Measurements from ENCODE around the gene MRPS26.
"Not testable (repeated sequence)": the region's sequence is repeated elsewhere in the genome, so short reads cannot be mapped to it uniquely, and the experiment has no call there.

Gene MRPS26

DNA sequence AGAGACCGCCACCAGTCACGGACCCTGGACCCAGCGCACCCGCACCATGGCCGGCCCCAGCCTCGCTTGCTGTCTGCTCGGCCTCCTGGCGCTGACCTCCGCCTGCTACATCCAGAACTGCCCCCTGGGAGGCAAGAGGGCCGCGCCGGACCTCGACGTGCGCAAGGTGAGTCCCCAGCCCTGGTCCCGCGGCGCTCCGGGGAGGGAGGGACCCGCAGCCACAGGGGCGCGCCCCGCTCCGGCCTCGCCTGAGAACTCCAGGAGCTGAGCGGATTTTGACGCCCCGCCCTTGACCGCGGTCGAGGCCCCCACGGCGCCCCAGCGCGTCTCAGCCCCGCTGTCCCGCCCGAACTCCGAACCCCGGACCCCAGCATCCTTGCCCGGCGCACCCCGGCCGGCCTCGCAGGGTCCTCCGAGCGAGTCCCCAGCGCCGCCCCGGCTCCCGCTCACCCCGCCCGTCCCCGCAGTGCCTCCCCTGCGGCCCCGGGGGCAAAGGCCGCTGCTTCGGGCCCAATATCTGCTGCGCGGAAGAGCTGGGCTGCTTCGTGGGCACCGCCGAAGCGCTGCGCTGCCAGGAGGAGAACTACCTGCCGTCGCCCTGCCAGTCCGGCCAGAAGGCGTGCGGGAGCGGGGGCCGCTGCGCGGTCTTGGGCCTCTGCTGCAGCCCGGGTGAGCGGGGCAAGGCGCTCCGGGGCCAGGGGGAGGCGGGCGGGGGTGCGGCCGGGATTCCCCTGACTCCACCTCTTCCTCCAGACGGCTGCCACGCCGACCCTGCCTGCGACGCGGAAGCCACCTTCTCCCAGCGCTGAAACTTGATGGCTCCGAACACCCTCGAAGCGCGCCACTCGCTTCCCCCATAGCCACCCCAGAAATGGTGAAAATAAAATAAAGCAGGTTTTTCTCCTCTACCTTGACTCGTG, 26.0 kb downstream of the MRPS26 start, which contains the start of gene OXT:
Gene OXT, plus strand, starts transcription at position 11 of the 920 bp plus-strand sequence. Its CDS starts 36 bp downstream, at position 47.
- H3K27me3 Mint-ChIP-seq, result peaks cover 6 to 9% of the 10 kb centered on the region in 2 donors
- peak; percentile 27 to 48 (median 47) for DNase-seq
- H3K36me3 Mint-ChIP-seq (ENCODE audit: insufficient read depth), result no peaks in the 10 kb centered on the region
- no peaks in the 10 kb centered on the region for H3K9me3 Mint-ChIP-seq
- peaks cover 8 to 11% of the 10 kb centered on the region in 2 donors for H3K4me1 Mint-ChIP-seq (ENCODE audit: low read depth in 2 of 2)
- peak; percentile 86 for ATAC-seq (replicated peaks)
- peak within 1 kb of the TSS; percentile 56 to 59 for H3K27ac Mint-ChIP-seq
- peak within 1 kb of the TSS; percentile 68 to 75 for H3K4me3 Mint-ChIP-seq

GRCh38 chr20:3072530-3073250, 26.8 kb downstream of the MRPS26 start:
- H3K27ac Mint-ChIP-seq, result peak overlapping the region; percentile 56 to 59

DNA sequence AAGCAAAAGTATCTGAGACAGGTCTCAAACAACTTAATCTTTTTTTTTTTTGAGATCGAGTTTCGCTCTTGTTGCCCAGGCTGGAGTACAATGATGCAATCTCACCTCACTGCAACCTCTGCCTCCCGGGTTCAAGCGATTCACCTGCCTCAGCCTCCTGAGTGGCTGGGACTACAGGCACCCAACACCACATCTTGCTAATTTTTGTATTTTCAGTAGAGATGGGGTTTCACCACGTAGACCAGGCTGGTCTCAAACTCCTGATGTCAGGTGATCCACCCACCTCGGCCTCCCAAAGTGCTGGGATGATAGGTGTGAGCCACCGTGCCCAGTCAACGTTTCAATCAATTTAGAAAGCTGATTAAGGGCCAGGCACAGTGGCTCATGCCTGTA, 27.4 kb downstream of the MRPS26 start:
- not testable (repeated sequence) for H3K27ac Mint-ChIP-seq; ATAC-seq (replicated peaks); H3K9me3 Mint-ChIP-seq; H3K27me3 Mint-ChIP-seq; DNase-seq; H3K36me3 Mint-ChIP-seq (ENCODE audit: insufficient read depth)
- Mint-ChIP-seq H3K4me1 (ENCODE audit: low read depth in 2 of 2) (peaks cover 8 to 11% of the 10 kb centered on the region in 2 donors), H3K4me3 (peak overlapping the region; percentile 6 to 11)

More at GRCh38 chr20:3072530-3073250, 26.8 kb downstream of the MRPS26 start:
- no peak for DNase-seq
- Mint-ChIP-seq H3K9me3 (no peaks in the 10 kb centered on the region), H3K27me3 (peaks cover 6 to 9% of the 10 kb centered on the region in 2 donors), H3K4me1 (ENCODE audit: low read depth in 2 of 2) (peaks cover 8 to 11% of the 10 kb centered on the region in 2 donors), H3K36me3 (ENCODE audit: insufficient read depth) (no peaks in the 10 kb centered on the region), H3K4me3 (peak overlapping the region; percentile 68 to 75)
- ATAC-seq (replicated peaks), result no peak

DNA sequence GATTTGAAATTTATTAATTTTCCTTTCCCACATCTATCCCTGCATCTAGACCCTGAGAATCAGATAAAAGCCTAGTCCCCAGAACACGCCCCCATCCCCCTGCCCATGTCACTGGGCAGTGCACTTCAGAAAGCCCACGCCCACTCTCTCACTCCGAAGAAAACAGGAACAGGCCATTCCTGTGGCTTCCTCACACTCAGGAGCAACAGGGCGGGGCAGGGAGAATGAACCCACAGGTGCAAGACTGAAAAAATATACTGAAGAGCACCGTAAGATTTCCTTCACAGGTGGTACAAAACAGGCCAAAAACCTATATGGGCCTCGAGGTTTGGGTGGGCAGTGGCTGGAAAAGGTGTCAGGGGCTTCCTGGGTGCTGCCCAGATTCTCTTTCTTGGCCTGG, 29.0 kb downstream of the MRPS26 start:
- Mint-ChIP-seq H3K36me3 (ENCODE audit: insufficient read depth) (no peaks in the 10 kb centered on the region), H3K4me3 (no peak overlapping the region)
- DNase-seq, result no peak

GRCh38 chr20:3075315-3075714, 29.5 kb downstream of the MRPS26 start:
- H3K36me3 Mint-ChIP-seq (ENCODE audit: insufficient read depth); ATAC-seq (replicated peaks); DNase-seq; H3K27ac Mint-ChIP-seq; H3K4me3 Mint-ChIP-seq; H3K9me3 Mint-ChIP-seq: not testable (repeated sequence)
- Mint-ChIP-seq H3K4me1 (ENCODE audit: low read depth in 2 of 2) (peaks cover 6 to 11% of the 10 kb centered on the region in 2 donors), H3K27me3 (peaks cover 19 to 23% of the 10 kb centered on the region in 2 donors)

More for the DNA sequence above, 29.0 kb downstream of the MRPS26 start:
- peaks cover 14 to 18% of the 10 kb centered on the region in 2 donors for H3K27me3 Mint-ChIP-seq
- no peak for ATAC-seq (replicated peaks)
- H3K4me1 Mint-ChIP-seq (ENCODE audit: low read depth in 2 of 2), result peaks cover 6 to 11% of the 10 kb centered on the region in 2 donors
- no peaks in the 10 kb centered on the region for H3K9me3 Mint-ChIP-seq
- no peak overlapping the region for H3K27ac Mint-ChIP-seq

- peak; percentile 33 for ATAC-seq (replicated peaks)
- no peak for DNase-seq
- no peaks in the 10 kb centered on the region for H3K9me3 Mint-ChIP-seq
- peaks cover 35 to 38% of the 10 kb centered on the region in 2 donors for H3K27me3 Mint-ChIP-seq
- H3K27ac Mint-ChIP-seq, result no peak overlapping the region
- no peak overlapping the region for H3K4me3 Mint-ChIP-seq
- no peaks in the 10 kb centered on the region for H3K36me3 Mint-ChIP-seq (ENCODE audit: insufficient read depth)
- peaks cover under 1 to 3% of the 10 kb centered on the region in 2 donors for H3K4me1 Mint-ChIP-seq (ENCODE audit: low read depth in 2 of 2)
Measured at GRCh38 chr20:3077618-3078134, 31.8 kb downstream of the MRPS26 start.

- no peaks in the 10 kb centered on the region for H3K36me3 Mint-ChIP-seq (ENCODE audit: insufficient read depth)
- no peaks in the 10 kb centered on the region for H3K9me3 Mint-ChIP-seq
- H3K27me3 Mint-ChIP-seq, result peaks cover 57 to 65% of the 10 kb centered on the region in 2 donors
- no peak for ATAC-seq (replicated peaks)
- no peak overlapping the region for H3K27ac Mint-ChIP-seq
- H3K4me1 Mint-ChIP-seq (ENCODE audit: low read depth in 2 of 2), result peaks cover 4 to 7% of the 10 kb centered on the region in 2 donors
- no peak overlapping the region for H3K4me3 Mint-ChIP-seq
- DNase-seq, result no peak
Measured at GRCh38 chr20:3080939-3081388, 35.1 kb downstream of the MRPS26 start.

DNA sequence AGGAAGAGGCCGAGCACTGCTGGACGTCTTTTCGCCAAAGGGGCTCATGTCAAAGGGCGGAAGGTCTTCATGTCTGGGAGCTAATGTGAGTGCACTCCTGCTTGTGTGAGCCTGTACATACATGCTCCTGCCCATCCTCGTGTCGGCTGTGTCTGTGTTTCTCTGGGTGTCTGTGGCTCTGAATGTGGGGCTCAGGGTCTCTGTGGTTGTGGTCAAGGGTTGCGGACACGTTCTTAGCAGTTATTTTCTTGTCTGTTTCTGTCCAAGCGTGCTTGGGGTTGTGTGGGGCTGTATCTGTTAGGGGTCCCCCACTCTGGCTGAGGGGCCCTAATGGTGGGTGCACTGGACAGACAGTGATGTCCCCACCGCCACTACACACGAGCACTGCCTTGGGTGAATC, 35.8 kb downstream of the MRPS26 start:
- ATAC-seq (replicated peaks) (no peak), DNase-seq (no peak)
- H3K4me3 Mint-ChIP-seq, result peak overlapping the region; percentile 51 to 55
- H3K27me3 Mint-ChIP-seq, result peaks cover 57 to 65% of the 10 kb centered on the region in 2 donors
- H3K27ac Mint-ChIP-seq, result no peak overlapping the region
- H3K4me1 Mint-ChIP-seq (ENCODE audit: low read depth in 2 of 2), result peaks cover 4 to 7% of the 10 kb centered on the region in 2 donors
- no peaks in the 10 kb centered on the region for H3K9me3 Mint-ChIP-seq
- H3K36me3 Mint-ChIP-seq (ENCODE audit: insufficient read depth), result no peaks in the 10 kb centered on the region

DNA sequence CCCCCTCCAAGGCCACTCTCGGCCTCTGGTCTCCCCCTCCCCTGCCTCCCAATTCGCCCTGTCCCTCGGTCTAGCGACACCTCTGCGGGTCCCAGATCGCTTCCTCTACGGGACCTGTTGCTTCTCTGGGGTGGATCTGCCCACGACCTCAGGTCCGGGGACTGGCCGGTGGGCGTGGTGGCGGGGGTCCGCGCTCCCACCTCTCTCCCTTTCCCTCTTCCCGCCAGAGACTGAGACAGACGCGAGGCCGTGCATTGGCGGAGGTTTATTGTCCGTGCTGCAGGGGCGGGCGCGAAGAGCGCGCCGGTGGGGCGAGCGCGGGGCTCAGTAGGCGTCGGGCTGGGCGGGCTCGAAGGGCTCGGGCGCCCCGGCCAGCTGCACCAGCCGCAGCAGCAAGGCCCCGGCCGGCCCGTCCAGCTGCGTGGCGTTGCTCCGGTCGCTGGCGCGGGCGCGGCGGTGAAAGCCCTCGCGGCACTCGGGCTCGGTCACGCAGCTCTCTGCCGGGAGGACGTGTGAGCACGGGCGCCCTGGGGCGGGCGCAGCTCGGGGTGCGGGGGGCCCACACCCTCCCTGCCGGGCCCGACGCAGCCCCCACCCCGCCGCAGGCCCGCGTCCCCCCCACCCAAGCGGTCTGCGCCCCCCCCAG, 36.6 kb downstream of the MRPS26 start:
- H3K36me3 Mint-ChIP-seq (ENCODE audit: insufficient read depth), result no peaks in the 10 kb centered on the region
- peaks cover 57 to 65% of the 10 kb centered on the region in 2 donors for H3K27me3 Mint-ChIP-seq
- DNase-seq, result no peak
- H3K27ac Mint-ChIP-seq, result no peak overlapping the region
- peak; percentile 49 for ATAC-seq (replicated peaks)
- peaks cover 4 to 7% of the 10 kb centered on the region in 2 donors for H3K4me1 Mint-ChIP-seq (ENCODE audit: low read depth in 2 of 2)
- H3K9me3 Mint-ChIP-seq, result no peaks in the 10 kb centered on the region
- peak overlapping the region; percentile 51 to 55 for H3K4me3 Mint-ChIP-seq

GRCh38 chr20:3082955-3083952, 37.4 kb downstream of the MRPS26 start:
- Mint-ChIP-seq H3K9me3 (no peaks in the 10 kb centered on the region), H3K36me3 (ENCODE audit: insufficient read depth) (no peaks in the 10 kb centered on the region), H3K27me3 (peaks cover 58 to 67% of the 10 kb centered on the region in 2 donors), H3K4me1 (ENCODE audit: low read depth in 2 of 2) (peaks cover 4 to 7% of the 10 kb centered on the region in 2 donors), H3K4me3 (peak overlapping the region; percentile 77 to 80), H3K27ac (no peak overlapping the region)
- DNase-seq, result no peak
- peak; percentile 56 for ATAC-seq (replicated peaks)

DNA sequence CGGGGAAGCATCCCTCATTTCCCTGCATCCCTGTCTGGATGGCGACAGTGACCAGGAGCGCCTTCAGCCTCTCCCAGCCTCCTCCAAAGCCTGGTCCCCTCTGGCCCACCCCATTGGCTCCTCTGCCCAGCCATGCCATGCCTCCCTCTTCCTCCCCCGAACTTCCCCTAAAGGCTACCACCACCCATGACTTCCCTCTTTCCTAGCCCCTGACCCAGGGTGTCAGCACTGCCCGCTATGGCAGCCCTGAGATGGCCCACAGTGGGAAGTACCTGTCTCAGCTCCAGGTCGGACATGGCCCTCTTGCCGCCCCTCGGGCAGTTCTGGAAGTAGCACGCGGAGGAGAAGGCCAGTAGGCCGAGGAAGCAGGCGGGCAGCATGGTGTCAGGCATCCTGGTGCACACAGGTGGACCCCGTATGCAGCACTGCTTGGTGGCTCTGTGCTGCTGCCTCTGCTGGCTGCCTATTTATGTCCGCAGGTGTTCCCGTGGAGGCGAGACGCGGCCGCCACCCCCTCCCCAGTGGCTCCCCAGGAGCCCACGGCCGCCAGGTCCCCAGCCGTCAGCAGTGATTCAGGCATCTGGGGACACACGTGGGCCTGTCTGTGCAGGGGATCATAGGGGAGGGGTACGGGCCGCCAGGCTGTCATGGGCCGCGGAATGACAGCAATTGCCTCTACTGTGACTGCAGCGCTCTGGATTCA, 38.6 kb downstream of the MRPS26 start, which contains the start of gene AVP:
Gene AVP, minus strand, starts transcription at position 442 of the 703 bp plus-strand sequence. Its CDS starts 50 bp downstream, at position 392.
- peaks cover 4 to 7% of the 10 kb centered on the region in 2 donors for H3K4me1 Mint-ChIP-seq (ENCODE audit: low read depth in 2 of 2)
- peak within 1 kb of the TSS; percentile 77 to 80 for H3K4me3 Mint-ChIP-seq
- no peaks in the 10 kb centered on the region for H3K36me3 Mint-ChIP-seq (ENCODE audit: insufficient read depth)
- no peak for ATAC-seq (replicated peaks)
- DNase-seq, result no peak
- no peaks in the 10 kb centered on the region for H3K9me3 Mint-ChIP-seq
- peaks cover 59 to 67% of the 10 kb centered on the region in 2 donors for H3K27me3 Mint-ChIP-seq
- no peak within 1 kb of the TSS for H3K27ac Mint-ChIP-seq

All from effector memory CD8-positive, alpha-beta T cell (primary cell).